Measurements from ENCODE around the gene DAG1.
A peak's percentile ranks its signal among the peaks of the same experiment; 100 is the strongest.
"Not testable (repeated sequence)": the region's sequence is repeated elsewhere in the genome, so short reads cannot be mapped to it uniquely, and the experiment has no call there.

DAG1 gene

GRCh38 chr3:49482766-49483165 lies 12.7 kb downstream of the DAG1 start:
- H3K36me3 ChIP-seq (ENCODE audit: control insufficient read depth, insufficient read depth, low read length): no peaks in the 10 kb centered on the region
- H3K9me3 ChIP-seq (ENCODE audit: control insufficient read depth, low read length): no peaks in the 10 kb centered on the region
- peaks cover 9% of the 10 kb centered on the region for H3K4me1 ChIP-seq (ENCODE audit: control insufficient read depth, insufficient read depth, low read length)
- H3K4me3 ChIP-seq (ENCODE audit: low read length): no peak overlapping the region
- H3K9ac ChIP-seq (ENCODE audit: low read length): no peak overlapping the region
- no peaks in the 10 kb centered on the region for H3K27me3 ChIP-seq (ENCODE audit: control insufficient read depth, insufficient read depth, low read length)

- Histone ChIP-seq H3K27me3 (ENCODE audit: control insufficient read depth, insufficient read depth, low read length) (no peaks in the 10 kb centered on the region), H3K9ac (ENCODE audit: low read length) (no peak overlapping the region), H3K4me1 (ENCODE audit: control insufficient read depth, insufficient read depth, low read length) (peaks cover 9% of the 10 kb centered on the region), H3K36me3 (ENCODE audit: control insufficient read depth, insufficient read depth, low read length) (no peaks in the 10 kb centered on the region), H3K9me3 (ENCODE audit: control insufficient read depth, low read length) (no peaks in the 10 kb centered on the region), H3K4me3 (ENCODE audit: low read length) (no peak overlapping the region)
These were observed 14.4 kb downstream of the DAG1 start for GRCh38 chr3:49484471-49484870.

GRCh38 chr3:49489247-49489646 lies 19.2 kb downstream of the DAG1 start:
- Histone ChIP-seq H3K4me3 (ENCODE audit: low read length) (no peak overlapping the region), H3K27me3 (ENCODE audit: control insufficient read depth, insufficient read depth, low read length) (no peaks in the 10 kb centered on the region), H3K36me3 (ENCODE audit: control insufficient read depth, insufficient read depth, low read length) (no peaks in the 10 kb centered on the region), H3K9me3 (ENCODE audit: control insufficient read depth, low read length) (no peaks in the 10 kb centered on the region), H3K9ac (ENCODE audit: low read length) (no peak overlapping the region), H3K4me1 (ENCODE audit: control insufficient read depth, insufficient read depth, low read length) (peaks cover 9% of the 10 kb centered on the region)

GRCh38 chr3:49492969-49493368 lies 22.9 kb downstream of the DAG1 start:
- no peaks in the 10 kb centered on the region for H3K27me3 ChIP-seq (ENCODE audit: control insufficient read depth, insufficient read depth, low read length)
- H3K9me3 ChIP-seq (ENCODE audit: control insufficient read depth, low read length): no peaks in the 10 kb centered on the region
- H3K9ac ChIP-seq (ENCODE audit: low read length): no peak overlapping the region
- H3K4me3 ChIP-seq (ENCODE audit: low read length): no peak overlapping the region
- no peaks in the 10 kb centered on the region for H3K36me3 ChIP-seq (ENCODE audit: control insufficient read depth, insufficient read depth, low read length)
- H3K4me1 ChIP-seq (ENCODE audit: control insufficient read depth, insufficient read depth, low read length): peaks cover 8% of the 10 kb centered on the region

- Histone ChIP-seq H3K36me3 (ENCODE audit: control insufficient read depth, insufficient read depth, low read length) (no peaks in the 10 kb centered on the region), H3K4me3 (ENCODE audit: low read length) (no peak overlapping the region), H3K9ac (ENCODE audit: low read length) (no peak overlapping the region), H3K4me1 (ENCODE audit: control insufficient read depth, insufficient read depth, low read length) (peaks cover 16% of the 10 kb centered on the region), H3K9me3 (ENCODE audit: control insufficient read depth, low read length) (no peaks in the 10 kb centered on the region), H3K27me3 (ENCODE audit: control insufficient read depth, insufficient read depth, low read length) (no peaks in the 10 kb centered on the region)
These were observed 23.8 kb downstream of the DAG1 start for GRCh38 chr3:49493901-49494300.

GRCh38 chr3:49495023-49495422 lies 25.0 kb downstream of the DAG1 start:
- no peaks in the 10 kb centered on the region for H3K36me3 ChIP-seq (ENCODE audit: control insufficient read depth, insufficient read depth, low read length)
- H3K27me3 ChIP-seq (ENCODE audit: control insufficient read depth, insufficient read depth, low read length): no peaks in the 10 kb centered on the region
- H3K9ac ChIP-seq (ENCODE audit: low read length): no peak overlapping the region
- no peaks in the 10 kb centered on the region for H3K9me3 ChIP-seq (ENCODE audit: control insufficient read depth, low read length)
- H3K4me3 ChIP-seq (ENCODE audit: low read length): no peak overlapping the region
- H3K4me1 ChIP-seq (ENCODE audit: control insufficient read depth, insufficient read depth, low read length): peaks cover 26% of the 10 kb centered on the region

- H3K9ac ChIP-seq (ENCODE audit: low read length); H3K27me3 ChIP-seq (ENCODE audit: control insufficient read depth, insufficient read depth, low read length); H3K9me3 ChIP-seq (ENCODE audit: control insufficient read depth, low read length); H3K4me3 ChIP-seq (ENCODE audit: low read length); H3K36me3 ChIP-seq (ENCODE audit: control insufficient read depth, insufficient read depth, low read length): not testable (repeated sequence)
- H3K4me1 ChIP-seq (ENCODE audit: control insufficient read depth, insufficient read depth, low read length): peaks cover 43% of the 10 kb centered on the region
These were observed 26.8 kb downstream of the DAG1 start for GRCh38 chr3:49496845-49497244.

- H3K9ac ChIP-seq (ENCODE audit: low read length): no peak overlapping the region
- no peaks in the 10 kb centered on the region for H3K36me3 ChIP-seq (ENCODE audit: control insufficient read depth, insufficient read depth, low read length)
- H3K4me3 ChIP-seq (ENCODE audit: low read length): no peak overlapping the region
- H3K4me1 ChIP-seq (ENCODE audit: control insufficient read depth, insufficient read depth, low read length): peaks cover 43% of the 10 kb centered on the region
- H3K27me3 ChIP-seq (ENCODE audit: control insufficient read depth, insufficient read depth, low read length): no peaks in the 10 kb centered on the region
- no peaks in the 10 kb centered on the region for H3K9me3 ChIP-seq (ENCODE audit: control insufficient read depth, low read length)
These were observed 27.5 kb downstream of the DAG1 start for GRCh38 chr3:49497606-49498005.

GRCh38 chr3:49498239-49498638 lies 28.2 kb downstream of the DAG1 start:
- Histone ChIP-seq H3K4me3 (ENCODE audit: low read length) (no peak overlapping the region), H3K27me3 (ENCODE audit: control insufficient read depth, insufficient read depth, low read length) (no peaks in the 10 kb centered on the region), H3K4me1 (ENCODE audit: control insufficient read depth, insufficient read depth, low read length) (peaks cover 43% of the 10 kb centered on the region), H3K9me3 (ENCODE audit: control insufficient read depth, low read length) (no peaks in the 10 kb centered on the region), H3K9ac (ENCODE audit: low read length) (no peak overlapping the region), H3K36me3 (ENCODE audit: control insufficient read depth, insufficient read depth, low read length) (no peaks in the 10 kb centered on the region)

GRCh38 chr3:49498648-49499047 lies 28.6 kb downstream of the DAG1 start:
- no peaks in the 10 kb centered on the region for H3K9me3 ChIP-seq (ENCODE audit: control insufficient read depth, low read length)
- H3K36me3 ChIP-seq (ENCODE audit: control insufficient read depth, insufficient read depth, low read length): no peaks in the 10 kb centered on the region
- no peak overlapping the region for H3K4me3 ChIP-seq (ENCODE audit: low read length)
- no peaks in the 10 kb centered on the region for H3K27me3 ChIP-seq (ENCODE audit: control insufficient read depth, insufficient read depth, low read length)
- H3K9ac ChIP-seq (ENCODE audit: low read length): no peak overlapping the region
- peaks cover 43% of the 10 kb centered on the region for H3K4me1 ChIP-seq (ENCODE audit: control insufficient read depth, insufficient read depth, low read length)

- H3K9me3 ChIP-seq (ENCODE audit: control insufficient read depth, low read length): no peaks in the 10 kb centered on the region
- H3K4me3 ChIP-seq (ENCODE audit: low read length): no peak overlapping the region
- no peaks in the 10 kb centered on the region for H3K36me3 ChIP-seq (ENCODE audit: control insufficient read depth, insufficient read depth, low read length)
- H3K9ac ChIP-seq (ENCODE audit: low read length): peak overlapping the region; percentile 38
- H3K4me1 ChIP-seq (ENCODE audit: control insufficient read depth, insufficient read depth, low read length): peaks cover 38% of the 10 kb centered on the region
- H3K27me3 ChIP-seq (ENCODE audit: control insufficient read depth, insufficient read depth, low read length): no peaks in the 10 kb centered on the region
These were observed 30.2 kb downstream of the DAG1 start for GRCh38 chr3:49500205-49500731.

GRCh38 chr3:49500732-49501609 lies 30.9 kb downstream of the DAG1 start:
- H3K36me3 ChIP-seq (ENCODE audit: control insufficient read depth, insufficient read depth, low read length): no peaks in the 10 kb centered on the region
- no peak overlapping the region for H3K9ac ChIP-seq (ENCODE audit: low read length)
- no peaks in the 10 kb centered on the region for H3K27me3 ChIP-seq (ENCODE audit: control insufficient read depth, insufficient read depth, low read length)
- H3K4me1 ChIP-seq (ENCODE audit: control insufficient read depth, insufficient read depth, low read length): peaks cover 38% of the 10 kb centered on the region
- no peaks in the 10 kb centered on the region for H3K9me3 ChIP-seq (ENCODE audit: control insufficient read depth, low read length)
- H3K4me3 ChIP-seq (ENCODE audit: low read length): no peak overlapping the region
